ENCODE measurements around the gene CCNE1.

CCNE1 gene

GRCh38 chr19:29813642-29814041 is 1.9 kb downstream of the CCNE1 start:
- H3K9ac ChIP-seq (ENCODE audit: low read depth, low read length, poor library complexity, severe bottlenecking): no peak overlapping the region
- no peaks in the 10 kb centered on the region for H3K36me3 ChIP-seq (ENCODE audit: insufficient read depth, low read length)
- H3K4me3 ChIP-seq (ENCODE audit: low read length, poor library complexity, severe bottlenecking): no peak overlapping the region
- no peaks in the 10 kb centered on the region for H3K27me3 ChIP-seq (ENCODE audit: insufficient read depth, low read length, poor library complexity, severe bottlenecking)
- H3F3A ChIP-seq (ENCODE audit: low read depth): no peaks in the 10 kb centered on the region; the same call in 1 of the 2 replicates
- H3K79me2 ChIP-seq (ENCODE audit: insufficient read depth, low read length): no peaks in the 10 kb centered on the region
- no peaks in the 10 kb centered on the region for H4K20me1 ChIP-seq (ENCODE audit: insufficient read depth, low read length, poor library complexity, severe bottlenecking)
- no peak for TF ChIP-seq CTCF (conservative IDR thresholded peaks at IDR 0.05; ENCODE audit: low read length)
- no peak for TF ChIP-seq EZH2phosphoT487 (IDR thresholded peaks at IDR 0.05; ENCODE audit: borderline replicate concordance)
- H3K9me3 ChIP-seq (ENCODE audit: insufficient read depth, low read depth, low read length): no peaks in the 10 kb centered on the region
- H3K4me1 ChIP-seq (ENCODE audit: insufficient read depth, low read length, poor library complexity, severe bottlenecking): peaks cover 25% of the 10 kb centered on the region
- H2AFZ ChIP-seq (ENCODE audit: low read length): no peak overlapping the region
- peak overlapping the region; percentile 73 for H3K4me2 ChIP-seq (ENCODE audit: low read depth, low read length, poor library complexity, severe bottlenecking)
- no peaks in the 10 kb centered on the region for H3K9me2 ChIP-seq (replicated peaks; ENCODE audit: low read depth, low read length)

GRCh38 chr19:29815231-29815630 is 3.4 kb downstream of the CCNE1 start:
- Histone ChIP-seq H3F3A (ENCODE audit: low read depth) (no peaks in the 10 kb centered on the region; the same call in 1 of the 2 replicates), H3K9ac (ENCODE audit: low read depth, low read length, poor library complexity, severe bottlenecking) (no peak overlapping the region), H3K4me2 (ENCODE audit: low read depth, low read length, poor library complexity, severe bottlenecking) (peak overlapping the region; percentile 31), H3K79me2 (ENCODE audit: insufficient read depth, low read length) (no peaks in the 10 kb centered on the region), H2AFZ (ENCODE audit: low read length) (no peak overlapping the region), H3K27me3 (ENCODE audit: insufficient read depth, low read length, poor library complexity, severe bottlenecking) (no peaks in the 10 kb centered on the region), H3K9me3 (ENCODE audit: insufficient read depth, low read depth, low read length) (no peaks in the 10 kb centered on the region), H4K20me1 (ENCODE audit: insufficient read depth, low read length, poor library complexity, severe bottlenecking) (no peaks in the 10 kb centered on the region), H3K4me3 (ENCODE audit: low read length, poor library complexity, severe bottlenecking) (no peak overlapping the region), H3K9me2 (replicated peaks; ENCODE audit: low read depth, low read length) (no peaks in the 10 kb centered on the region), H3K36me3 (ENCODE audit: insufficient read depth, low read length) (no peaks in the 10 kb centered on the region), H3K4me1 (ENCODE audit: insufficient read depth, low read length, poor library complexity, severe bottlenecking) (peaks cover 25% of the 10 kb centered on the region)
- 0 out of 2 replicates have a peak, but pooled peaks have one; percentile 17 for TF ChIP-seq CTCF (conservative IDR thresholded peaks at IDR 0.05; ENCODE audit: low read length)
- no peak for TF ChIP-seq EZH2phosphoT487 (IDR thresholded peaks at IDR 0.05; ENCODE audit: borderline replicate concordance)

- Histone ChIP-seq H3K4me3 (ENCODE audit: low read length, poor library complexity, severe bottlenecking) (no peak overlapping the region), H3K79me2 (ENCODE audit: insufficient read depth, low read length) (no peaks in the 10 kb centered on the region), H3K4me2 (ENCODE audit: low read depth, low read length, poor library complexity, severe bottlenecking) (no peak overlapping the region), H4K20me1 (ENCODE audit: insufficient read depth, low read length, poor library complexity, severe bottlenecking) (no peaks in the 10 kb centered on the region), H3K4me1 (ENCODE audit: insufficient read depth, low read length, poor library complexity, severe bottlenecking) (peaks cover 18% of the 10 kb centered on the region), H3K27me3 (ENCODE audit: insufficient read depth, low read length, poor library complexity, severe bottlenecking) (no peaks in the 10 kb centered on the region), H3K36me3 (ENCODE audit: insufficient read depth, low read length) (no peaks in the 10 kb centered on the region; the same call in 1 of the 2 replicates), H3K9me2 (replicated peaks; ENCODE audit: low read depth, low read length) (no peaks in the 10 kb centered on the region), H2AFZ (ENCODE audit: low read length) (no peak overlapping the region), H3F3A (ENCODE audit: low read depth) (no peaks in the 10 kb centered on the region; the same call in 1 of the 2 replicates), H3K9me3 (ENCODE audit: insufficient read depth, low read depth, low read length) (no peaks in the 10 kb centered on the region), H3K9ac (ENCODE audit: low read depth, low read length, poor library complexity, severe bottlenecking) (no peak overlapping the region)
- TF ChIP-seq CTCF (conservative IDR thresholded peaks at IDR 0.05; ENCODE audit: low read length) (no peak), EZH2phosphoT487 (IDR thresholded peaks at IDR 0.05; ENCODE audit: borderline replicate concordance) (no peak)
Observed at GRCh38 chr19:29817316-29817715, 5.5 kb downstream of the CCNE1 start.
